ENCODE data around the gene PITPNB.
A peak's percentile ranks its signal among the peaks of the same experiment; 100 is the strongest.

The PITPNB gene

DNA sequence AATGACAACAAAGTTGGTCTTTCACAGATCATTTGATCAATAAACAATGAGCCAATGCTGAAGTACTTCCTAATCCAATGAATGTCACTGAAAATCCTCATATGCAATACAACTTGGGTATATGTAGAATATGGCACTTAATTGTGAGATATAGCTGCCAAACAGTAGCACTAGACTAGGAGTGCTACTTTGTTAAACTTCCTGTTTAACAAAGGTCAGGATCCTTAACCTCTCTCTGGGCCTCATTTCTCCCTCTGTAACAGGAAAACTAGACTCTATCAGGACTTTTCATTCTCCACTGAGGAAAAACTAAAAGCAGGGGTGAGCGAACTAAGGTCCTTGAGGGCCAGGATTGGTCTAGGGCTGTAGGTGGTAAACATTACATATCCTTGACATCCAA is 56.1 kb downstream of the PITPNB start:
- H3K4me3 ChIP-seq (ENCODE audit: low read length), result no peak overlapping the region
- TF ChIP-seq, protein P1, sequence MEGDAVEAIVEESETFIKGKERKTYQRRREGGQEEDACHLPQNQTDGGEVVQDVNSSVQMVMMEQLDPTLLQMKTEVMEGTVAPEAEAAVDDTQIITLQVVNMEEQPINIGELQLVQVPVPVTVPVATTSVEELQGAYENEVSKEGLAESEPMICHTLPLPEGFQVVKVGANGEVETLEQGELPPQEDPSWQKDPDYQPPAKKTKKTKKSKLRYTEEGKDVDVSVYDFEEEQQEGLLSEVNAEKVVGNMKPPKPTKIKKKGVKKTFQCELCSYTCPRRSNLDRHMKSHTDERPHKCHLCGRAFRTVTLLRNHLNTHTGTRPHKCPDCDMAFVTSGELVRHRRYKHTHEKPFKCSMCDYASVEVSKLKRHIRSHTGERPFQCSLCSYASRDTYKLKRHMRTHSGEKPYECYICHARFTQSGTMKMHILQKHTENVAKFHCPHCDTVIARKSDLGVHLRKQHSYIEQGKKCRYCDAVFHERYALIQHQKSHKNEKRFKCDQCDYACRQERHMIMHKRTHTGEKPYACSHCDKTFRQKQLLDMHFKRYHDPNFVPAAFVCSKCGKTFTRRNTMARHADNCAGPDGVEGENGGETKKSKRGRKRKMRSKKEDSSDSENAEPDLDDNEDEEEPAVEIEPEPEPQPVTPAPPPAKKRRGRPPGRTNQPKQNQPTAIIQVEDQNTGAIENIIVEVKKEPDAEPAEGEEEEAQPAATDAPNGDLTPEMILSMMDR (IDR thresholded peaks at IDR 0.05; ENCODE audit: insufficient read depth, low read depth, low read length, missing control alignments), result no peak
- no peak for DNase-seq (ENCODE audit: low read depth)

DNA sequence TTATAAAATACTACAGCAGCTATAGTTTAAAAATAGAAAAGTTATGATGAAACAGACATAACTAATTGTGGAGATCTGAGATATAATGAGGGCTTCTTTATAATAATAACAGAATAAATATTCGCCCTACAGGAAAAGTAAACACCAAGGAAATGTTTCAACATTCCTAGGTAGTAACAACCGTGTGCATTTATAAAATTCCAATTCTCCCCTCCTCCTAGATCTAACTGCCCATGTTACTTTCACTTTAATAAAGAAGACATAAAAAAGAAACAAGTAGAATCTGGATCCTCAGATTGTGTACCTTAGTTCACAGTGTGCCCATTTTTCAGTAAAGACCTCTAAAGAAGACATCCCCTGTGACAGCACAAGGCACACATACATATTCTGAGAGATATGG is 59.7 kb downstream of the PITPNB start:
- no peak overlapping the region for H3K4me3 ChIP-seq (ENCODE audit: low read length)
- no peak for DNase-seq (ENCODE audit: low read depth)
- TF ChIP-seq, protein P1 (IDR thresholded peaks at IDR 0.05; ENCODE audit: insufficient read depth, low read depth, low read length, missing control alignments), result no peak

DNA sequence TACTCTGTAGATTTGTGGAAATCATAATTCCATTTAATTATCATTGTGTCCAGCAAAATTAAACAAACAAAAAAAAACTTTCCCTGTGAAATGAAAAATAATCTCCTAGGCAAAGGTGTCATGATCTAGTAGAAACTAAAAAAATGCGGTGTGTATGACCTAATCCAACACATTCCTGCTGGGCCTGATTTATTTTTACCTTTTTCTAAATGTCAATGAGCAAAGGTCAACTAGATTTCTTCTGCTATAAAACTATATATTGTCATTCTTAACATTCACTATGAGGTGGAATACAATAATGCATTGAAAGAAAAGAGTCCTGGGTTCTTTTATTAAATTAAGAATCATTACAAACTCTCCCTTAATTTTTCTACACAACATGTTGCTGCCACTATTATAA is 60.4 kb downstream of the PITPNB start:
- no peak overlapping the region for H3K4me3 ChIP-seq (ENCODE audit: low read length)
- DNase-seq (ENCODE audit: low read depth), result no peak
- TF ChIP-seq, protein P1 (IDR thresholded peaks at IDR 0.05; ENCODE audit: insufficient read depth, low read depth, low read length, missing control alignments), result no peak

DNA sequence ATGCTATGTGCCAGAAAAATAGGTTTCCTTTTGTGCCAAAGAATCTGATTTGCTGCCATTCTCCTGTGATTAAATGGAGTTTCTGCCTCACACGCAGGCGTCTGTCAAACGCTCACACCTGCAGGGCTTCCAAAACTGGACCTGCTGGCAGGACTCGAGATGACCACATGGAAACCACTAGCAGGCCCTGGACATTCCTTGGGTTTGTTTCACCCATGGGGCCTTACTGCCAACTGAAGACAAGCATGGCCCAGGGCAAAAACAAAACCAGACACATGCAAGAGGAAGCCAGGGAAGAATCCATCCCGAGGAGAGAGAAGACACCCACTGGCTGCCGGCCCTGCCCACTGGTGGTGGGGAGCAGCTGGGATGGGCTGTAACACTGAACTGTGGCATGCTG is 61.6 kb downstream of the PITPNB start:
- H3K4me3 ChIP-seq (ENCODE audit: low read length), result no peak overlapping the region
- TF ChIP-seq, protein P1 (IDR thresholded peaks at IDR 0.05; ENCODE audit: insufficient read depth, low read depth, low read length, missing control alignments), result no peak
- no peak for DNase-seq (ENCODE audit: low read depth)

DNA sequence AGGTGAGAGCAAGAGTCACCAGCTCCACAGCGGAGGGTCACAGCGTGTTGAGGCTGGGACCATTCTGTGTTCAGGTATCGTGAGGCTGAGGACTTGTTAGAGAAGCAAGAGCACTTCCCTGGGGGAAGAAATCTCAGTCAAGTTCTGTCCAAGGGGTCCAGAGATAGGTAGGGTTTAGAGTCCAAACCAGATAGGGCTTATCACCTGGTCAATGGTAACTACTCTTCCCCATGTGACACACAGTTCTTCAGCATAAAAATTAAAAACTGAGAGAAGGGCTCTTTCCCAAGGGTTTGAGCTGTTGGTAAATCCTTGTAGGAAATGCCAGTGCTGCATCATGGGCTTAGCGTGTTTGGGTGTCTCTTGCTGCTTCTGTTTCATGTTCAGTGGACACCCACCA is 62.7 kb downstream of the PITPNB start:
- no peak for DNase-seq (ENCODE audit: low read depth)
- TF ChIP-seq, protein P1 (IDR thresholded peaks at IDR 0.05; ENCODE audit: insufficient read depth, low read depth, low read length, missing control alignments), result no peak
- no peak overlapping the region for H3K4me3 ChIP-seq (ENCODE audit: low read length)

DNA sequence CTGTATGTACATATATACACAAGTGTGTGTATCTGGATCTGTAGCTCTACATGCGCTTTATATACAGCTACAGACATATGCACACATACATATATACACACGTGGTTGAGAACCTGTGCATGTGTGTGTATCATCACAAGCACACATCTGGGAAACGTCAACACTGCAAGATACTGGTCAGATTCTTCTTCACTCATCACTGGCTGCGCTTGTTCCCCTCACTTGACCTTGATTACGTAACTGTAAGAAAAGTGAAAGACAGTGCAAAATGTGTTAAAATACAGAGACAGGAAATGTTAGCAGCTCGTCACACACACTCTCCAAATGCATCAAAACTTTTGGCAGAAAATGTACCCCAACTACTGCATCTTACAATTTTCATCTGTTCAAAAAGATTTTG is 65.6 kb downstream of the PITPNB start:
- no peak for DNase-seq (ENCODE audit: low read depth)
- TF ChIP-seq, protein P1 (IDR thresholded peaks at IDR 0.05; ENCODE audit: insufficient read depth, low read depth, low read length, missing control alignments), result no peak
- no peak overlapping the region for H3K4me3 ChIP-seq (ENCODE audit: low read length)

DNA sequence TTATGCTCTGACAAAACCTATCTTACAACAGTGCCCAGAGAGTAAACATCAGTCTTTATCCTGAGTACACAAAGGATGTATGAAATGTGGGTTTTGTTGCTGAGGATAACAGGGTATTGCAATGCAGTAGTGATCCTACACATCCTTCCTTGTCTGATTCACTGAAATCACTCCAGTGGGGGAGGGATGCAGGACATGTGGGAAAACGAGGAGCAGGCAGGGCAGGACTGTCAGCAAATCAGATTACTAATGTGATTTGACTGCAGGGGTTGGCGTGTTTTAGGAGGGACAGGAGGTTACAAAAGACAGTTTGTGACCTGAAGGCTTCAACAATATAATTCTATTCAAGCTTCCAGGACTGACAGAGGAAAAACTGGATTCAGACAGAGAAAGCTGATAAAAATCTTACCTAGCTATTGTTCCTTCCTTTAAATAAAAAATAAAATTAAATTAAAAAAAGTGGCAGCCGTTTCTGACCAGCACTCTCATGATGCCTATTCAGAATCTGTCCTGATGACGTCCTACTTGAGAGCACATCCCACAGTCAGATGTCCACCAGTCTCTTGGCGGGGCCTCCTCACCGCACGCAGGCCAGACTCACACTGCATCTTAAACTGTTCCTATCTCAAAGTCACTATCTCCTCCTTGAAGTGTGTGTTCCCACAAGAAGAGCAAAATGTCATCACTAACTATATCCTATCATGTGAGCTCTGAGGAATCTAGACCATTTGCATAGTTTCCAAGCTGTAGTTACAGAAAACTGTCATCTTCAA is 66.9 kb downstream of the PITPNB start:
- H3K4me3 ChIP-seq (ENCODE audit: low read length), result no peak overlapping the region
- peak; percentile 68 for DNase-seq (ENCODE audit: low read depth)
- TF ChIP-seq, protein P1 (IDR thresholded peaks at IDR 0.05; ENCODE audit: insufficient read depth, low read depth, low read length, missing control alignments), result no peak

All from epithelial cell of esophagus (primary cell).